Stimulated activated CD8-positive, alpha-beta memory T cell treated with anti-CD3 and anti-CD28 coated beads, Interleukin-7, amount 100 ng/mL, for 48 hours (primary cell): ENCODE measurements around the gene MISP3.
"Not testable (repeated sequence)": the region's sequence is repeated elsewhere in the genome, so short reads cannot be mapped to it uniquely, and the experiment has no call there.

Experiments used
- DNase-seq, 2 donors: peaks; one replicate each; pipeline ENCODE4 v3.0.0-alpha.2; 2020; ENCODE audit warnings: low read depth in 1 of 2; ENCODE audit errors: extremely low read depth in 1 of 2

MISP3 gene

DNA sequence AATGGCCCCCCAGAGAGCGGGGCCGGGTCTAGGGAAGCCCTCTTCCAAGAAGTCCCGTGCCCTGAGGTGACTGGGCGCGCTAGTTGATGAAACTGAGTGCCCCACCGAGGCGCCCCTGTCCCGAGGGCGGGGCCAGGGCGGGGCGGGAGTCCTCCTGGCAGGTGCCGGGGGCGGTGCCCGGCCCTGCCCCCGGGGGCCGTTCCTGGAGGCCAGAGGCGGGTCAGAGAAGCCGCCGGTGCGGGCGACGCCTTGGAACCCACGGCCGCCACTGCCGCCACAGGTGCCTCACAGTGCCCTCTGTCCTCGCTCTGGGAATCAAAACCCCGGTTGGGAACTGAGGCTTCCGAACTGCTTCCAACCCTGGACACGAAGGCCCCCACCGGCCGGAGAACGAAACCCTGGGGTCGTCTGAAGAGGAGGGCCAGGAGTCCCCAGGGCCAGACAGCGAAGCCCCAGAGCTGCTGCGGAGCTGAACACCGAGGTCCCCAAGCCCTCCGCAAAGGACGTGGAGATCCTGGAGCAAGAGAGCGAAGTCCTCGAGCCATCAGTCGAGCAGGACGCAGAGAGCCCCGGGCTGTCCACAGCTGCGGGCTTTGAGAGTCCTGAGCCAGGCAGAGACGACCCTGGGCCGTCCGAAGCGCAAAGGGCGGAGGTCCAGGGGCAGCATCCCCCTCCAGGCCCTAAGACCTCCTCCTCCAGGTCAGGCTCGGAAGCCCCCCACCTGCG is at the start of gene MISP3:
Gene MISP3 (plus strand): TSS at position 252 of the 726 bp plus-strand sequence. CDS start 524 bp downstream, outside the sequence.
- DNase-seq: peak in 1 of 2 donors; percentile 30

DNA sequence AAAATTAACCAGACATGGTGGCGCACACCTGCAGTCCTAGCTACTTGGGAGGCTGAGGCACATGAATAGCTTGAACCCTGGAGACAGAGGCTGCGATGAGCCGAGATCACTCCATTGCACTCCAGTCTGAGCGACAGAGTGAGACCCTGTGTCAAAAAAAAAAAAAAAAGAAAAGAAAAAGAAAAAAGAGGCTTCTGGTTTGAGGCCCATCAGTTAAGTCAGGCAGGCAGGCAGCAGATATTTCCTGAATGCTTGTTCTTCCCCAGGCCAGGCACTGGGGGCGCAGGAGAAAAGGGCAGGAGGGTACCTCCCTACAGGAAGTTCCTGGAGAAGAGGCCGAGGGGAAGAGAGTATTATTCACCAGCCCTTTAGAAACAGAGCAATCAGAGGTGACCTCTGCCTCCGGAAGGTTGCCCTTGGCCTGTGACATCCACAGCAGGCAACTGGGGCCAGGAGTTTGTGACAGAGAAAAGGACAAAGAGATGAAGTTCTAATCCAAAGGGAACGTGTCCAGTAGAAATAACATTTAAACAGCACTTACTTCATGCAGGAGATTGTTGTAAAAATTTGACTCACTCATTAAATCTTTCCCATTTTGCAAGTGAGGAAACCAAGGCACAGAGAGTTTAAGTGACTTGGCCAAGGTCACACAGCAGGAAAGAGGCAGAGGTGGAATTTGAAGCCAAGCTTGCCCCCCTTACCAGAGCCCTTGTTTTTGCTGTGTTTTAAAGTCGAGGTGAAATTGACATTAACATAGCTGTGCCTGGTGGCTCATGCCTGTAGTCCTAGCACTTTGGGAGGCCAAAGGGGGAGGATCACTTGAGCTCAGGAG is 49.0 kb upstream of the MISP3 start:
- no peak for DNase-seq

DNA sequence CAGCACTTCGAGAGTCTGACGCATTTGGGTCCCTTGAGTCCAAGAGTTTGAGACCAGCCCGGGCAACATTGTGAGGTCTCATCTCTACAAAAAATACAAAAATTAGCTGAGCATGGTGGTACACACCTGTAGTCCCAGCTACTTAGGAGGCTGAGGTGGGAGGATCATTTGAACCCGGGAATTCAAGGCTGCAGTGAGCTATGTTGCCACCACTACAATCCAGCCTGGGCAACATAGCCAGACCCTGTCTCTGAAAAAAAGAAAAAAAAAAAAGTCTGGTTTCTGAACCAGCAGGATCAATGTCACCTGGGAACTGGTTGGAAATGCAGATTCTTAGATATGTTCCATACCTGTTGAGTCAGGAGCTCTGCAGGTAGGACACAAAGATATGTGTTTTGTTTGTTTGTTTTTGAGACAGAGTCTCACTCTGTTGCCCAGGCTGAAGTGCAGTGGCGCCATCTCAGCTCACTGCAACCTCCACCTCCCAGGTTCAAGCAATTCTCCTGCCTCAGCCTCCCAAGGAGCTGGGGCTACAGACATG is 45.9 kb upstream of the MISP3 start:
- DNase-seq: not testable (repeated sequence)

- DNase-seq: no peak
These were observed 44.6 kb upstream of the MISP3 start, which contains the start of gene RLN3 for GRCh38 chr19:14027856-14028450. Gene RLN3, plus strand, starts transcription at chr19:14028148. Its CDS starts 57 bp downstream, at chr19:14028205.

GRCh38 chr19:14028901-14029300 is 43.7 kb upstream of the MISP3 start:
- DNase-seq: no peak

DNA sequence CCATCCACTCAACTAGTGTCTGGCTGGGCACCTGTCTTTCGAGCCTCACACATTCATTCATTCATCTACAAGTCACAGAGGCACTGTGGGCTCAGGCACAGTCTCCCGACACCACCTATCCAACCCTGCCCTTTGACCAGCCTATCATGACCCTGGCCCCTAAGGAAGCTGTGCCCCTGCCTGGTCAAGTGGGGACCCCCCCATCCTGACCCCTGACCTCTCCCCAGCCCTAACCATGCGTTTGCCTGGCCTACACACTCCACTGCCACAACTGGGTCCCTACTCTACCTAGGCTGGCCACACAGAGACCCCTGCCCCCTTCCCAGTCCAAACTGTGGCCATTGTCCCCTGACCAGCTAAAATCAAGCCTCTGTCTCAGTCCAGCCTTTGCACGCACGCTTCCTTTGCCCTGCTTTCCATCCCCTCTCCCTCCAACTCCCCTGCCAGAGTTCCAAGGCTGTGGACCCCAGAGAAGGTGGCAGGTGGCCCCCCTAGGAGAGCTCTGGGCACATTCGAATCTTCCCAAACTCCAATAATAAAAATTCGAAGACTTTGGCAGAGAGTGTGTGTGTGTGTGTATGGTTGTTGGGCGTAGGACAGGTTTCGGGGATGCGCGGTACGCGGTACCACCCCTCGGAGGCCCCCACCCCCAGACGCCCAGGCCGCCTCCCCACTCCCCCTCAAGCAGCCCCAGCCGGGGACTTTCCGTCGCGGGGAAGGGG is 41.4 kb upstream of the MISP3 start:
- no peak for DNase-seq

DNA sequence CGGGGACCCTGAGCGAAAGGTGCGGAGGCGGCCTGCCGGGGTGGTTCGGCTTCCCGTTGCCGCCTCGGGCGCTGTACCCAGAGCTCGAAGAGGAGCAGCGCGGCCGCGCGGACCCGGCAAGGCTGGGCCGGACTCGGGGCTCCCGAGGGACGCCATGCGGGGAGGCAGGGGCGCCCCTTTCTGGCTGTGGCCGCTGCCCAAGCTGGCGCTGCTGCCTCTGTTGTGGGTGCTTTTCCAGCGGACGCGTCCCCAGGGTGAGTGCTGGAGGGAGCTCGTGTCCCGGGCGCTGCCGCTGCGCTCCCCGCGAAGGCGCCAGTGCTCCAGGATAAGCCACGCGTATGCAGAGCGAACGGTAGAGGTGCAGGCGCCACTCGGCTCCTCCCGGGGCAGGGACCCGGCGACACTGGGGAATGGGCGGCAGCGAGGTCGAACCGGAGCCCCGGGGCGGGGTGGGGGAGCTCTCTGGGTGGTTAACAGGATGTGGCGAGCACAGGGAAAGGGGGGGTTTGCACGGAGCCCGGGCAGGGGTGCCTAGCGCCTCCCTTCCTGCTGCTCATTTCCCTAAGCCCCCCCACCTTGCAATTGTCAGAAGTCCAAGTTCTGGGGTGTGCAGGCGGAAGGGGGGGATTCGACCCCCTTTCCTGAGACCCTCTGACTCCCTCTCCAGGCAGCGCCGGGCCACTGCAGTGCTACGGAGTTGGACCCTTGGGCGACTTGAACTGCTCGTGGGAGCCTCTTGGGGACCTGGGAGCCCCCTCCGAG is 40.7 kb upstream of the MISP3 start, which contains the start of gene IL27RA:
Gene IL27RA (plus strand): TSS at position 44 of the 762 bp plus-strand sequence. CDS start 111 bp downstream, at position 155.
- DNase-seq: peak; percentile 58 to 68

DNA sequence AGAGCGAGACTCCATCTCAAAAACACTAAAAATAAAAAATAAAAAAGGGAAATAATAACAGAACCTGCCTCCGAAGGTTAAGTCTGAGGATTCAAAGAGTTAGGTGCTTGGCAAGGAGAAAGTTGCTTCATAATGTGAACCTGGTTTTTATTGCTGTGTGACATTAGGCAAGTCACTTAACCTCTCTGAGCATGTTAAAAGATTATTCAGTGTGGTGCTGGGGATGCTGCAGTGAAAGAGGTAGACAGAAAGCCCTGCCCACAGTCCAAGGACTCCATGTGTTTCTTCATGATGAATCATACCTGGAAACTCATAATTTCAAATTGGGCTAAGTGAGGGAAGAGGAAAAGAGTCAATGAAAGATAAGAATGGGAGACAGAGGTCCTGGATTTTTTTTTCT is 38.6 kb upstream of the MISP3 start:
- no peak for DNase-seq

- DNase-seq: not testable (repeated sequence)
These were observed 37.4 kb upstream of the MISP3 start for GRCh38 chr19:14035159-14035558.

DNA sequence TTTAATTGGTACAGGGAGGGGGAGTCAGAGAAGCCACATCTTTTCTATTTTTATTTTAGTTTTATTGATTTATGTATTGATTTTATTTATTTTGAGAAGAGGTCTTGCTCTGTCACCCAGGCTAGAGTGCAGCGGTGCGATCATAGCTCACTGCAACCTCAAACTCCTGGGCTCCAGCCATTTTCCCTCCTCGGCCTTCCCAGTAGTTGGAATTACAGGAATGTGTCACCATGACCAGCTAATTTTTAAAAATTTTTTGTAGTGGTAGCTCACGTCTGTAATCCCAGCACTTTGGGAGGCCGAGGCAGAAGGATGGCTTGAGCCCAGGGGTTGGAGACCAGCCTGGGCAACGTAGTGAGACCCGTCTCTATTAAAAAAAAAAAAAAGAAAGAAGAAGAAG is 36.9 kb upstream of the MISP3 start:
- no peak for DNase-seq

GRCh38 chr19:14039181-14039580 is 33.4 kb upstream of the MISP3 start:
- DNase-seq: no peak

GRCh38 chr19:14042659-14043608 is 29.7 kb upstream of the MISP3 start:
- not testable (repeated sequence) for DNase-seq

GRCh38 chr19:14047866-14048265 is 24.7 kb upstream of the MISP3 start:
- not testable (repeated sequence) for DNase-seq

- DNase-seq: peak; percentile 53 to 55
These were observed 24.0 kb upstream of the MISP3 start for GRCh38 chr19:14048443-14049153.

GRCh38 chr19:14050512-14050911 is 22.1 kb upstream of the MISP3 start:
- no peak for DNase-seq

DNA sequence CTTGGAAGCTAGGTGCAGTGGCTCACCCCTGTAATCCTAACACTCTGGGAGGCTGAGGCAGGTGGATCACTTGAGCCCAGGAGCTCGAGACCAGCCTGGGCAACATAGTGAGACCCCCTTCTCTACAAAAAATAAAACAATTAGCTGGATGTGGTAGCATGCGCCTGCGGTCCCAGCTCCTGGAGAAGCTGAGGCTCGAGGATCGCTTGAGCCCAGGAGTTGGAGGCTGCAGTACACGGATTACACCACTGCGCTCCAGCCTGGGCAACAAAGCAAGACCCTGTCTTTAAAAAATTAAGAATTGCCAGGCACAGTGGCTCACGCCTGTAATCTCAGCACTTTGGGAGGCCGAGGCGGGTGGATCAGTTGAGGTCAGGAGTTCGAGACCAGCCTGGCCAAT is 21.6 kb upstream of the MISP3 start:
- DNase-seq: not testable (repeated sequence)

GRCh38 chr19:14051980-14052379 is 20.6 kb upstream of the MISP3 start:
- no peak for DNase-seq

DNA sequence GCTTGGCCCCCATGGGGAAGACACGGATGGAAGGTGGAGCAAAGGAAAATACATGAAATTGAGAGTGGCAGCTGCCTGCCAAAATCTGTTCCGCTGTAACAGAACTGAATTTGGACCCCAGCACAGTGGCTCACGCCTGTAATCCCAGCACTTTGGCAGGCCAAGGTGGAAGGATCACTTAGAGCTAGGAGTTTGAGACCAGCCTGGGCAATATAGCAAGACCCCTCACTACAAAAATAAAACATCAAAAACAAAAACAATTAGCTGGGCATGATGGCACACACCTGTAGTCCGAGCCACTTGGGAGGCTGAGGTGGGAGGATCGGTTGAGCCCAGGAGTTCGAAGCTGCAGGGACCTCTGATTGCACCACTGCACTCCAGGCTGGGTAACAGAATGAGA is 20.1 kb upstream of the MISP3 start:
- DNase-seq: no peak
